Thyroid gland (tissue), 4 donors: Measurements from ENCODE around the gene UNC13D.

Experiments
- POLR2A ChIP-seq, 2 donors: fragments of 450-650 bp; IDR thresholded peaks; one replicate each; pipeline ENCODE4 v1.6.1; 2017; ENCODE audit warnings: antibody characterized with exemption in 2 of 2, mild to moderate bottlenecking in 2 of 2, moderate library complexity in 1 of 2
- TF ChIP-seq, protein P1 (sequence below), 6 experiments: fragments of 200-600 bp in 3 of 6; fragments of 450-650 bp in 3 of 6; sonication (generic) in 3 of 6; IDR thresholded peaks; one replicate each; pipeline ENCODE4 v1.5.1; 2016 to 2019; ENCODE audit warnings: antibody characterized with exemption in 6 of 6, mild to moderate bottlenecking in 2 of 6, inconsistent platforms in 1 of 6, moderate library complexity in 1 of 6

DNA sequence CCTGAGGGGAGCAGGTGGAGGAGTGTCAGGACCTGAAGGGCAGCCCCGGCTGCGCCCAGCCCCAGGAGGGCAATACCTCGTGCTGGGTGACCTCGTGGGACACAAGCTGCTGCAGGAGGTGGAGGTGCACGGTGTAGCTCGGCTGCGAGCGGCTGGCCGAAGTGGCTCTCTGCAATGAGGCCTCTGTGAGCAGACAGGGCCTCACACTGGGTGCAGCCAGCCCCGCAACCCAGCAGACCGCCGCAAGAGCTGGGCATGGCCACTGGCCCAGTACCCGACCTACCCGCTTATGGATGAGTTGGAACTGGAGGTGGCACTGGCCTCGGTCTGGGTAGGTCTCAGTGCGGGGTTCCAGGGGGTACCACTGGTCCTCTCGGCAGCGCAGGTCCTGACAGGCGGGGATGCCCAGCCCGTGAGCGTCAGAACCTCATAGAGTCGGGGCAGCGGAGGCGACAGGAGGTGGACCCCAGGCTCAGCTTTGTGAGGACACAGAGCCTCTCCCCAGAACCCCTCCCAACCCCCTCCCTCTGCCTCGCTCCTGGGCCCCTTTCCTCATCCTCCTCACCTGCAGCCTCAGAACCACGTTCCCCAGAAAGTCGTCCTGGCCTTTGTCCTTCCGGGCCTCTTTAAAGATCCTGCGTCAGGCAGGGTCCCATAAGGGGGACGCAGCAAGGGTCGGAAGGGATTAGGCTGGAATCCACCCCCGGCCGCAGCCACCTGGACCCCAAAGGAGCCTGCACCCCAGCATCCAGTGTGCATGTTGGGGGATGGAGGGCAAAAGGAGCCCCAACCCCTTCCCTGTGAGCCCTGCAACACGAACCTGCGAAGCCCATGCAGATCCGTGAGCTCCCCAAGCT is 4.0 kb downstream of the UNC13D start:
- TF ChIP-seq, protein P1, sequence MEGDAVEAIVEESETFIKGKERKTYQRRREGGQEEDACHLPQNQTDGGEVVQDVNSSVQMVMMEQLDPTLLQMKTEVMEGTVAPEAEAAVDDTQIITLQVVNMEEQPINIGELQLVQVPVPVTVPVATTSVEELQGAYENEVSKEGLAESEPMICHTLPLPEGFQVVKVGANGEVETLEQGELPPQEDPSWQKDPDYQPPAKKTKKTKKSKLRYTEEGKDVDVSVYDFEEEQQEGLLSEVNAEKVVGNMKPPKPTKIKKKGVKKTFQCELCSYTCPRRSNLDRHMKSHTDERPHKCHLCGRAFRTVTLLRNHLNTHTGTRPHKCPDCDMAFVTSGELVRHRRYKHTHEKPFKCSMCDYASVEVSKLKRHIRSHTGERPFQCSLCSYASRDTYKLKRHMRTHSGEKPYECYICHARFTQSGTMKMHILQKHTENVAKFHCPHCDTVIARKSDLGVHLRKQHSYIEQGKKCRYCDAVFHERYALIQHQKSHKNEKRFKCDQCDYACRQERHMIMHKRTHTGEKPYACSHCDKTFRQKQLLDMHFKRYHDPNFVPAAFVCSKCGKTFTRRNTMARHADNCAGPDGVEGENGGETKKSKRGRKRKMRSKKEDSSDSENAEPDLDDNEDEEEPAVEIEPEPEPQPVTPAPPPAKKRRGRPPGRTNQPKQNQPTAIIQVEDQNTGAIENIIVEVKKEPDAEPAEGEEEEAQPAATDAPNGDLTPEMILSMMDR (IDR thresholded peaks at IDR 0.05) = no peak
- no peak for TF ChIP-seq POLR2A (IDR thresholded peaks at IDR 0.05)
